HEK293 (cell line): ENCODE measurements around the gene NPY.

Source experiments
- CTCF ChIA-PET: fragments of 350-600 bp; formaldehyde crosslinking; extraction: SDS; loops from one replicate; lab custom pipeline; 2021; ENCODE audit warnings: antibody characterized with exemption; lab: Yijun Ruan, JAX
- POLR2A ChIA-PET: fragments of 300-600 bp; formaldehyde crosslinking; extraction: SDS; loops from one replicate; lab custom pipeline; 2020; ENCODE audit warnings: antibody characterized with exemption, inconsistent platforms; lab: Yijun Ruan, JAX
- H3K27ac ChIP-seq: fragments of 200-500 bp; sonication (Bioruptor generic); 2 replicates; pipeline ENCODE4 v1.5.1; 2014; ENCODE audit warnings: low read depth, low read length, control low read depth, inconsistent platforms; ENCODE audit errors: extremely low read depth
- H3K36me3 ChIP-seq, 2 experiments: fragments of 200-500 bp in 1 of 2; sonication (Bioruptor generic) in 1 of 2; 1 replicate in 1 of 2; 2 replicates in 1 of 2; pipeline ENCODE4 v1.5.1; 2014 to 2017; ENCODE audit warnings: inconsistent platforms in 2 of 2, low read length in 2 of 2; ENCODE audit not compliant: control insufficient read depth in 2 of 2, insufficient read depth in 1 of 2
- H3K4me1 ChIP-seq: fragments of 200-500 bp; sonication (Bioruptor generic); 2 replicates; pipeline ENCODE4 v1.5.1; 2014; ENCODE audit warnings: mild to moderate bottlenecking, low read length, inconsistent platforms; ENCODE audit not compliant: control insufficient read depth, insufficient read depth
- H3K4me3 ChIP-seq: 2 replicates; pipeline ENCODE4 v1.5.1; 2011; ENCODE audit warnings: low read depth, mild to moderate bottlenecking, control low read depth, low read length, moderate library complexity
- H3K9me3 ChIP-seq: fragments of 200-500 bp; sonication (Bioruptor generic); 2 replicates; pipeline ENCODE4 v1.5.1; 2014; ENCODE audit warnings: low read depth, low read length, inconsistent platforms; ENCODE audit not compliant: control insufficient read depth, insufficient read depth
- HOXC10 ChIP-seq: sonication (generic); formaldehyde crosslinking; IDR thresholded peaks from 2 replicates; pipeline ENCODE4 v1.8.1; 2023; ENCODE audit warnings: mild to moderate bottlenecking, missing genetic modification reagents
- KLF8 ChIP-seq: fragments of 450-650 bp; formaldehyde crosslinking; IDR thresholded peaks from 2 replicates; pipeline ENCODE4 v1.5.1; 2016; ENCODE audit warnings: missing biosample characterization, missing genetic modification characterization
- PRDM10 ChIP-seq: fragments of 450-650 bp; formaldehyde crosslinking; IDR thresholded peaks from 2 replicates; pipeline ENCODE4 v1.5.1; 2016; ENCODE audit warnings: missing biosample characterization, missing genetic modification characterization
- PRDM2 ChIP-seq: fragments of 450-650 bp; formaldehyde crosslinking; IDR thresholded peaks from 2 replicates; pipeline ENCODE4 v1.5.1; 2016; ENCODE audit warnings: missing biosample characterization, missing genetic modification characterization, borderline replicate concordance
- SCRT1 ChIP-seq: fragments of 450-650 bp; formaldehyde crosslinking; IDR thresholded peaks from 2 replicates; pipeline ENCODE4 v1.5.1; 2016; ENCODE audit warnings: missing biosample characterization, missing genetic modification characterization, borderline replicate concordance
- SETDB1 ChIP-seq: IDR thresholded peaks from one replicate; pipeline ENCODE4 v1.6.1; 2017; ENCODE audit warnings: mild to moderate bottlenecking, low read length, moderate library complexity, mixed read lengths; ENCODE audit not compliant: insufficient read length
- SP7 ChIP-seq: fragments of 450-650 bp; formaldehyde crosslinking; IDR thresholded peaks from 2 replicates; pipeline ENCODE4 v1.5.1; 2016; ENCODE audit warnings: missing biosample characterization, missing genetic modification characterization
- TCF7L2 ChIP-seq: IDR thresholded peaks from 2 replicates; pipeline ENCODE4 v1.6.1; 2011; ENCODE audit warnings: low read depth, mild to moderate bottlenecking, inconsistent platforms, low read length, moderate library complexity, borderline replicate concordance
- TSHZ1 ChIP-seq: fragments of 450-650 bp; formaldehyde crosslinking; IDR thresholded peaks from 2 replicates; pipeline ENCODE4 v1.5.1; 2016; ENCODE audit warnings: missing biosample characterization, missing genetic modification characterization, borderline replicate concordance
- ZBTB44 ChIP-seq: fragments of 450-650 bp; IDR thresholded peaks from 2 replicates; pipeline ENCODE4 v1.5.1; 2018; ENCODE audit warnings: missing biosample characterization, mild to moderate bottlenecking, missing genetic modification characterization
- ZNF175 ChIP-seq: fragments of 450-650 bp; formaldehyde crosslinking; IDR thresholded peaks from 2 replicates; pipeline ENCODE4 v1.5.1; 2016; ENCODE audit warnings: missing biosample characterization, missing genetic modification characterization
- ZNF223 ChIP-seq: fragments of 450-650 bp; formaldehyde crosslinking; IDR thresholded peaks from 2 replicates; pipeline ENCODE4 v1.5.1; 2016; ENCODE audit warnings: missing biosample characterization, missing genetic modification characterization
- ZNF239 ChIP-seq: fragments of 450-650 bp; formaldehyde crosslinking; IDR thresholded peaks from 2 replicates; pipeline ENCODE4 v1.5.1; 2016; ENCODE audit warnings: missing biosample characterization, missing genetic modification characterization
- ZNF391 ChIP-seq: fragments of 450-650 bp; formaldehyde crosslinking; IDR thresholded peaks from 2 replicates; pipeline ENCODE4 v1.5.1; 2016; ENCODE audit warnings: low read depth, missing biosample characterization, missing genetic modification characterization, borderline replicate concordance
- ZNF488 ChIP-seq: fragments of 450-650 bp; formaldehyde crosslinking; IDR thresholded peaks from 2 replicates; pipeline ENCODE4 v1.5.1; 2016; ENCODE audit warnings: missing biosample characterization, missing genetic modification characterization
- ZNF596 ChIP-seq: fragments of 450-650 bp; IDR thresholded peaks from 2 replicates; pipeline ENCODE4 v1.5.0; 2018; ENCODE audit warnings: missing biosample characterization, mild to moderate bottlenecking, missing genetic modification characterization, moderate library complexity
- ZNF776 ChIP-seq: fragments of 450-650 bp; formaldehyde crosslinking; IDR thresholded peaks from 2 replicates; pipeline ENCODE4 v1.5.0; 2017; ENCODE audit warnings: missing biosample characterization, missing genetic modification characterization, borderline replicate concordance
- ZNF843 ChIP-seq: fragments of 450-650 bp; formaldehyde crosslinking; IDR thresholded peaks from 2 replicates; pipeline ENCODE4 v1.5.1; 2016; ENCODE audit warnings: missing biosample characterization, missing genetic modification characterization

NPY gene

GRCh38 chr7:24304494-24305095 is 20.6 kb downstream of the NPY start (continued):
- TF ChIP-seq ZNF488 (tag by site-specific recombination) (no peak), PRDM10 (tag by site-specific recombination) (peak; percentile 66), ZNF391 (tag by site-specific recombination) (peak; percentile 59; the same call in 1 of the 2 replicates), ZBTB44 (tag by site-specific recombination) (peak; percentile 64; the same call in 1 of the 2 replicates), KLF8 (tag by site-specific recombination) (peak; percentile 39; the same call in 1 of the 2 replicates), ZNF776 (tag by site-specific recombination) (no peak), SETDB1 (peak; percentile 41)
- TF ChIP-seq, all 188 proteins: peak for 55

- ChIA-PET CTCF (interaction anchor here (0.6 kb wide), 1 partner anchor 26 kb away, joined by 4 read pairs; no protein-coding TSS in a partner anchor), POLR2A (no interaction called here)
- H3K27ac ChIP-seq = no peak overlapping the region
- H3K4me3 ChIP-seq = no peak overlapping the region
- H3K4me1 ChIP-seq = peaks cover 13% of the 10 kb centered on the region
- no peaks in the 10 kb centered on the region for H3K36me3 ChIP-seq
- H3K9me3 ChIP-seq = no peaks in the 10 kb centered on the region
- TF ChIP-seq SCRT1 (tag by site-specific recombination) (no peak), ZNF843 (tag by site-specific recombination) (0 out of 2 replicates have a peak, but pooled peaks have one; percentile 57), ZNF596 (tag by site-specific recombination) (no peak), ZNF223 (tag by site-specific recombination) (no peak), ZNF175 (tag by site-specific recombination) (no peak), TSHZ1 (tag by site-specific recombination) (peak; percentile 22; the same call in 1 of the 2 replicates), HOXC10 (CRISPR knock-in tag) (no peak), ZNF239 (no peak), TCF7L2 (no peak), PRDM2 (no peak), SP7 (tag by site-specific recombination) (0 out of 2 replicates have a peak, but pooled peaks have one; percentile 12)
Observed at GRCh38 chr7:24307326-24307725, 23.3 kb downstream of the NPY start.
